GM08714 (cell line): ENCODE data around the gene CHRNG.

ENCODE experiments used
- H3K4me3 ChIP-seq: fragments of 200-500 bp; sonication (Bioruptor generic); 2 replicates; pipeline ENCODE4 v1.5.1; 2014; ENCODE audit warnings: mild to moderate bottlenecking, low read length, inconsistent platforms
- ZNF274 ChIP-seq: IDR thresholded peaks from 2 replicates; pipeline ENCODE4 v1.6.1; 2012; ENCODE audit warnings: mild to moderate bottlenecking, low read depth, low read length

CHRNG gene

DNA sequence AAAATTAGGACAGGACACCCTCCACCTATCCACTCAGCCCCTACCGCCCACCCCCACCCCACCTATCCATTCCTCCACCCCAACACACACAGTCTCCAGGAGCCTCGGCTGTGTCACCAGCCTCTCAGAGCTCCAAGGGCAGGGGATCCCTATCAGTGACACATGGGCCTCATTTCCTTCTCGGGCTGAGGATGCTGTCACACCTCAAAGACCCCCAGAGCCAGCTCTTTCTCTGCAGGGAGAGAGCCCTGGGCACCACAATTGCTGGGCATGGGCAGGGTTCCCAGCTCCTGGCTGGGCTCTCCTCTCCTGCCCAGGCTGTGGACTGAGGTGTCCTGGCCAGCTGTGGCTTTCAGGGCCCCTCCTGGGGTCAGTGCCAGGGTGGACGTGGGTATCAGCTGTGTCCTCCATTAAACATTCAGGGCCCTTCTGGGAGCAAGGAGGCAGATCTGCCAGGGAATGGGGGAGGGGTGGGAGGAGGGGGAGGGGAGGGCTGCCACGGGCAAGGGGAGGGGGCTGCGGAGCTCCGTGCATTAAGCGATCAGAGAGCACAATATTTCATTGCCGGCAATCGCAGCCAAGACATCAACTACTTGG lies 37.6 kb upstream of the CHRNG start:
- TF ChIP-seq ZNF274 = no peak
- H3K4me3 ChIP-seq = no peak overlapping the region

DNA sequence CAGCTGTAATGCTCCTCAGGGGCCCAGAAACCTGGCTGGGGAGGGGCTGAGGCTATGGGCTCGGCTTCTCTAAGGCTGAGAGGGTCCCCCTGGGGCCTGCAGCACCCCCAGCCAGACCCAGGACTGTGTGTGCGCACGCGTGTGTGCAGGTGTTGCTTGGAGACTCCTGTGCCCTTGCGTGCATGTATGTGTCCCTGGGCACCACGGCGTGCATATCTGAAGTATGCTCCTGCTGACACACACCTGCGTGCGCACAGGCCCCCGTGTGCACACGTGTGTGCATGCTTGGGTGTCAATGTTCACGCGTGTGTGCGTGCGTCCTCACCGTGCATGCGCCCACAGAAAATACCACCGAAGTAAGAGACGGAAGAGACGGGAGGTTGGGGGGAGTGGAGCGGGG lies 37.0 kb upstream of the CHRNG start:
- H3K4me3 ChIP-seq = no peak overlapping the region
- no peak for TF ChIP-seq ZNF274

DNA sequence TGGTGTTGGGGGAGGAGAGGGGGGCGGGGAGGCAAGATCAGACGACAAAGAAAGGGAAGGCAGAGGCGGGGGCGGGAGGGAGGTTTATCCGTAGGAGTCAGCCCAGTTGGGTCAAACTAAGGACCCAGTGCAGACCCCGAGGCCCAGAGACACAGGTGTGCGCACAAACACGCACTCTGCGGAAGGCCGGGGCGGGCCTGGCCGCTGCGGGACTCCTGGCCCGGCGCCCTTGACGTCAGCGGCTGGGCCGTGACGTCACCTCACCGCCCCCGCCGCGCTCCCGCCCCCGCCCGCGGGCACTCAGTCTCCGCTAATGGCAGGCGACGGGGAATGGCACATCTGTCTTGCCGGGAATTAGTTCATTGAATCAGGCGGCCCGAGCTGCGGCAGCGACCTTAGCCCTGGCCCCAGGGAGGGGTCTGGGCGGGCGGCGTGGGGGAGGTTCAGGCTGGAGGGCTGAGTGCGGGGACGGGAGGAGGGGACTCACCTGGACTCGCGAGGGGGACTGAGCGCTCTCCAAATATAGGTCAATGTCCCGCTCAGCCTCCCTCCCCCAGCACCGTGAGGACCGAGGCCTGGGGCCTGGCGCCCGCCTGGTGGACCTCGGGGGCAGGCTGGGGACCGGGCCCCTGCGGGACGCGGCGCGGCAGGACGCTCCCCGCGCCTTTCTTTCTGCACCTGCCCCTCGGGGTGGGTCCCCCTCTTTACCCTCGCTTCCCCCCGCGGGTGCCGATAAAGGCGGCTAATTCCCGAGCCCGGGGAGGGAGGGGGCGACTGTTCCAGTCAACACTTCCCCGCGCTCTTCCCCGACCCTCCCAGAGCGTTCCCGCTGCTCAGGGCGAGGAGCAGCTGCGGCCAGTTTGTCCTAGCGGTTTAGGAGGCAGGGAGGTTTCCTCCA lies 36.3 kb upstream of the CHRNG start:
- H3K4me3 ChIP-seq = no peak overlapping the region
- no peak for TF ChIP-seq ZNF274

DNA sequence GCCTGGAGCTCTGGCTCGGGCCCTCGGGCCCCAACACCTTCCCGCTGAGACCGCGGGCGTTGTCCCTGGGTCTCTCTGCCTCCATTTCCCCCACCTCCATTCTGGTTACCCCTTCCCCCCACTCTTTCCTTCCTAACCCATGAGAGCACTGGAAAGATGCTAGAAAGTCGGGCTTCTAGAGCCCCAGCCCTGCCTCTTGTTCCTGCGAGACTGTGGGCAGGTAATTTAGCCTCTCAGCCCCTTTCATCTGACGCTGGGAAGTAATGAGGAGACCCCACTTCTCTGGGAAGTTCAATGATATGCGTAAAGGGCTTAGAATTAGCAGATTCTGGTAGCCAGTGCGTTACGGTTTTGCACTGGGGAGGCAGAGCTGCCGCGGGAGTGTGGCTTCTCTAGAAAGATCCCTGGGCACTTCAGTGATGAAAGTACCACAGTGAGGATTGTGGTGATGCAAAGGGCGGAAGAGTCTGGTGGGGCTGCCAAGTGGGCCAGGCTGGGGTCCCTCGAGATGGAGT lies 35.6 kb upstream of the CHRNG start:
- no peak for TF ChIP-seq ZNF274
- no peak overlapping the region for H3K4me3 ChIP-seq

DNA sequence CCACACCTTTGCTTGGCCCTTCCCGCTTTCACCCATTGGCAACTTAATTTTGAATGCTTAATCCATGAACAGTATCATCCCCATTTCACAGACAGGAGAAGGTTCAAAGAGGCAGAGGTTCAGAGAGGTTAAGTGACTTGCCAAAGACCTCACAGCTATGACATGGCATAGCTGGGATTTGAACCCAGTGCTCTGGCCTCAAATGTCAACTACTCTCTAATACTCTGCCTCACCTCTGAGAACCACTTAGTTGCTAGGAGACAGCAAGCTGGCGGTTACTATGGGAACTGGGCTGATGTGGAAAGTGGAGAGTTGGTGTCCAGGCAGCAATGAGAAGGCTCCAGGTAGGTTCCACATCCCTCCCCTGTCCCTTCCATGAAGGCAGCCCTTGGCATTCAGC lies 35.1 kb upstream of the CHRNG start:
- no peak for TF ChIP-seq ZNF274
- no peak overlapping the region for H3K4me3 ChIP-seq

DNA sequence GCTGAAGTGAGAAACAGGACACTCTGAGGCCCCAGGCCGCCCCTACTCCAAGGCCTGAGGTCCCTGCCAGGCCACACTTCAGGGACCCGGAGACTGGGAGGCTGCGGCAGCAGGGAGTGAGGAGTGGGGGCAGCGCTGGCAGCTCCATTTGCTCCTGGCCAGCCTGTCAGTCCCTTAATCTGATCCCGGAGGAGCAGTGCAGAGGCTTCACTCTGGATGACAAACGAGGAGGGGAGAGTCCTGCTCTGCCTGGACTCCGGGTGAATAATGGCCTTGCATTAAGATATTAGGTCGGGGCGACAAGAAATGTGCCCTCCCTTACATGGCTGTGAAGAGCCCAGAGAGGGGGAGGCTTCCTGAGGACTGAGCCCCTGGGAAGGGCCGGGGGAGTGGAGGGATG lies 33.6 kb upstream of the CHRNG start:
- TF ChIP-seq ZNF274 = no peak
- H3K4me3 ChIP-seq = no peak overlapping the region

DNA sequence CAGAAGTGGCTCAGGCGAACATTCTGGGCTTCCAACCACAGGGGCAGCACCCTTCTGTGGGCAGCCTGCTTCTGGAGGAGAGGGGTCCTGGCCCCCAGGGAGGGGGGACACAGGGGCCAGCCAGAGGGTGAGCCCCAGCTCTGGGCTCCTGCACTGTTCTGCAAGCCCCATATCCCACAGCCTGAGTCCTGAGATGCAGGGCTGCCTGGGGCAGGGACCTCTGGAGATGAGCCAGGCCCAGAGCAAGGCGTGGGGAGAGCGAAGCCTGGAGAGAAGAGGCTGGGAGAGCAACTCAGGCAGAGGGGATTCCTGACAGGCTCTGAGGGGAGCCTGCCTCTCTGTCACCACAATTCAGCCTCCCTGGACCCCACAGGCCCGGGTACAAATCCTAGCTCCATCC lies 32.8 kb upstream of the CHRNG start:
- H3K4me3 ChIP-seq = no peak overlapping the region
- TF ChIP-seq ZNF274 = no peak

DNA sequence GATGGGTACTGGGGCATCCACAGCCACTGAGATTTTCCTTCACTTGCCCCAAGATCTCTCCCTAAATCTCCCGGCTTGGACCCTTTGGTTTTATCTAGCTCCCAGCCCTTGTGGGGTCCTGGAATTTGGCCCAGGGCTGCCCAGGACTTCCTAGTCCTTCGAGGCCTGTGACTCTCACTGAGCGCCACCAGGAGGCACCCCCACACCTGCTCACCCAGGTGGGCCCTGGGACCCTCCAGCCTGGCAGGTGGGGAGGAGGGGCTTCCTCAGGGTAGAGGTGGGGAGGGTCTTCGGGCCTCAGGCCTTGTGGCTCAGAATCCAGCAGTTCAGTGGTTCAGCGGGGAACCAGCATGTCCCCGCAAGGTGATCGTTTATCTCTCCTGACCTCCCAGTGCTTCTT lies 31.2 kb upstream of the CHRNG start:
- TF ChIP-seq ZNF274 = no peak

DNA sequence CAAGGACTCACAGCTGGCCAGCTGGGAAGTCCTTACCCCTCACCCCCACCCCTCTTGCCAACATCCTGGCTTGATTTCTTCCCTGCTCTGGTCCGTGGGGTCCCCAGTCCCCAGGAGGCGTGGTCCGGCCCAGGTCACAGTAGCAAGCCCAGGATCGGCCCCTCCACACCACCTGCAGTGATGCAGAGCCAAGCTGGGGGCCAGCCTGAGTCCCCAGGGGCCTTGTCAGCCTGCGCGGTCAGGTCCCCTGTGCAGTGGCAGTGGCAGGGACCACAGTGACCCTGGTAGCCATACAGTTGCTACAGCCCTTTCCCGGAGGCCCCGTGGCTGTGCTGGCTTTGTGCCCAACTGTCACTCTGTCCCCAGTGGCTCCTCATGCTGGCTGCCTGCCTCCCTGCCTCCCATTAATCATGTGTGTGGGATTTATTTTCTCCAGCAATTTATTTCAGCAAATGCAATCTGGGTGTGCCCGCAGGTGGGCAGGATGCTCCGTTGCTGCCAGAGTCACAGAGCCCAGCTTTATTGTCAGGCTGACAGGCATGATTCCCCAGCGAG lies 28.1 kb upstream of the CHRNG start:
- TF ChIP-seq ZNF274 = no peak
- H3K4me3 ChIP-seq = no peak overlapping the region

More for the DNA sequence above, 31.2 kb upstream of the CHRNG start:
- H3K4me3 ChIP-seq = no peak overlapping the region

DNA sequence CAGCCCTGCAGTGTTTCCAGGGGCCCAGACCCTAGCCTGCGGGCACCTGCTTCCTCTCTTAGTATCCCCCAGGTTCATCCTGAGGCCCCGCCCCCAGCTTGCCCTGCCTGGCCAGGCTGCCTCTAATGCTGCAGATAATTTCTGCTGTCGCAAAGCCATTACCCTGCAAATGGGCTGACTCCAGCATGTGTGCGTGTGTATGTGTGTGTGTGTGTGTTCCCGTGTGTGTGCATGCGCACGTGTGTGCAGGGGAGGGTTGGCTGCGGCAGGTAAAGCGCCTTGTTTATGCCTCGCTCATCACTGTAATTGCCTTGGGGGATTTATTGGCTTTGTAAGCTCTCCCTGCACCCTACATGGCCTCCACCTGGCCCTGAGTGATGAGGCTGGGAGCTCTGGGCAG lies 26.9 kb upstream of the CHRNG start:
- no peak overlapping the region for H3K4me3 ChIP-seq
- no peak for TF ChIP-seq ZNF274

DNA sequence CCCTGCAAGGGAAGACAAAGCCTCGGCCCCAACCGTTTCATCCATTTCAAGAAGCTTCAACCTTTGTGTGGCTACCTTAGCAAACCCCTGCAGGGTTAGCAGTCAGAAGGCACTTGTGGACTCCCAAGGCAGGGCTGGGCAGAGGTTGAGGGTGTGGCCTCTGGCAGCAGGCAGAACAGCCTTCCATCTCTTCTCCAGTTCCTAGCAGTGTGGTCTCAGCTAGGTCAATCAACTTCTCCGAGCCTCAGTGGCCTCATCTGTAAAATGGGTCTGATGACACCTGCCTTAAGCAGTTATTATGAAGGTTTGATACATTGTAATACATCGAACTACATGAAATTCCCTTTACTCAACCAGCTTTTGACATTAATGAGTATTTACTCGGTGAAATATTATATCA lies 26.1 kb upstream of the CHRNG start:
- TF ChIP-seq ZNF274 = no peak
- no peak overlapping the region for H3K4me3 ChIP-seq

DNA sequence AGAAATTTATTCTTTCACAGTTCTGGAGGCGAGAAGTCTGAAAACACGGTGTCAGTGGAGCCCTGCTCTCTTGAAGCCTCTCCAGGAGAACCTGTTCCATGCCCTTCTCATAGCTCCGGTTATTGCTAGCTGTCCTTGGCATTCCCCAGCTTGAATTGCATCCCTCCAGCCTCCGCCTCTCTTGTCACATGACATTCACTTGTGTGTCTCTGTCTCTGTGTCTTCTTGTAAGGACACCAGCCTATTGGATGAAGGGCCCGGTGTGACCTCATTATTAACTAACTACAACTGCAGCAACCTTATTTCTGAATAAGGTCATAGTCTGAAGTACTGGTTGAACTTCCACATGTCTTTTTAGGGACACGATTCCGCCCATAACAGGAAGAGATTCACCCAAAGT lies 23.9 kb upstream of the CHRNG start:
- TF ChIP-seq ZNF274 = no peak
- H3K4me3 ChIP-seq = no peak overlapping the region

DNA sequence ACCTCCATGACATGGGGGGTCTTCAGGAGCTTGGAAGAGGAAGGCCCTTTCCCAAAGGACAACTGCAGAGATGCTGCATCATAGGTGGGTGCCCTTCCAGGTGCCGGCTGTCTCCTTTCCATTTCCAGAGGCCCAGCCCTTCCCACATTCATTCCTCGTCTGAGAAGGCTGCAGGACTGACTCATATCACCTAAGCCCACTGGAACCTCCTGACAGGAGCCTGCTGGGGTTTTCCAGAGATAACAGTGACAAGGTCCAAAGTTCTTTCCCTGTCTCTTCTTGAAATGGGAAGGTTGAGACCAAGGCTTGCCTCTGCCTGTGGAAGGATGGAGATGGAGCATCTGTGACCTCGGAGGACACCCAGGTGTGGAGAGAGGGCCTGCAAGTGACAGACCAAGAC lies 22.9 kb upstream of the CHRNG start:
- no peak for TF ChIP-seq ZNF274
- no peak overlapping the region for H3K4me3 ChIP-seq

DNA sequence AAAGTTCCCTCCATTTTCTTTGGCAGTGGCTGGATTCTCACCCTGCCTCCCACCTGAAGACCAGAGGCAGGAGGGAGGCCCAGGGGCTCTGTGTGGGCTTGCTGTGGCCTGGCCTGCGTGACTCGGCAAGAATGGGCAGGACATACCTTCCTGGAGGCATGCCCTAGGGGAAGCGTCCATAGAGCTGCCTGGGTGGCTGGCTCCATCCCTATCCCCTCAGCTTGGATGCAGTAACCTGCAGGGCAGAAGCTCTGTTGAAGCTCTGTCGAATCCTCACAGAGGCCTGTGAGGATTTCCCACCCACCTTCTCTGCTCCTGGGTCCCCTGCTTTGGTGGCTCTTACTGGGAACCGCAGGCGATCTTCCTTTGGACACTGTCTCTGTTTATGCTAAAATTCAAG lies 20.6 kb upstream of the CHRNG start:
- H3K4me3 ChIP-seq = no peak overlapping the region
- TF ChIP-seq ZNF274 = no peak
